CD4-positive, alpha-beta T cell treated with Interleukin-17A for 4 hours (primary cell): ENCODE measurements around the gene CAMKMT.

Source experiments
- DNase-seq: peaks from one replicate; pipeline ENCODE4 v3.0.0-alpha.2; 2020; ENCODE audit warnings: mixed read lengths

CAMKMT gene

GRCh38 chr2:44605511-44605910 lies 243.8 kb downstream of the CAMKMT start:
- no peak for DNase-seq

- DNase-seq: no peak
These were observed 250.5 kb downstream of the CAMKMT start for GRCh38 chr2:44612276-44612675.

- DNase-seq: no peak
These were observed 253.2 kb downstream of the CAMKMT start for GRCh38 chr2:44614940-44615339.

GRCh38 chr2:44615950-44616518 lies 254.3 kb downstream of the CAMKMT start:
- DNase-seq: no peak

- no peak for DNase-seq
These were observed 255.0 kb downstream of the CAMKMT start for GRCh38 chr2:44616667-44617155.

GRCh38 chr2:44618251-44619023 lies 256.7 kb downstream of the CAMKMT start:
- no peak for DNase-seq

- no peak for DNase-seq
These were observed 258.6 kb downstream of the CAMKMT start for GRCh38 chr2:44620189-44620990.

- no peak for DNase-seq
These were observed 262.0 kb downstream of the CAMKMT start for GRCh38 chr2:44623622-44624351.

GRCh38 chr2:44628297-44628696 lies 266.6 kb downstream of the CAMKMT start:
- no peak for DNase-seq

- DNase-seq: no peak
These were observed 271.4 kb downstream of the CAMKMT start for GRCh38 chr2:44632931-44633689.

- no peak for DNase-seq
These were observed 274.0 kb downstream of the CAMKMT start for GRCh38 chr2:44635725-44636124.

GRCh38 chr2:44638649-44639048 lies 276.9 kb downstream of the CAMKMT start:
- no peak for DNase-seq

GRCh38 chr2:44639399-44639798 lies 277.7 kb downstream of the CAMKMT start:
- no peak for DNase-seq

- no peak for DNase-seq
These were observed 280.5 kb downstream of the CAMKMT start for GRCh38 chr2:44642123-44642857.

- no peak for DNase-seq
These were observed 284.2 kb downstream of the CAMKMT start for GRCh38 chr2:44645937-44646336.

- DNase-seq: no peak
These were observed 287.6 kb downstream of the CAMKMT start for GRCh38 chr2:44649381-44649780.

GRCh38 chr2:44650796-44651195 lies 289.0 kb downstream of the CAMKMT start:
- DNase-seq: no peak

GRCh38 chr2:44651974-44652373 lies 290.2 kb downstream of the CAMKMT start:
- no peak for DNase-seq

GRCh38 chr2:44652701-44653100 lies 291.0 kb downstream of the CAMKMT start:
- no peak for DNase-seq

- no peak for DNase-seq
These were observed 293.7 kb downstream of the CAMKMT start for GRCh38 chr2:44655401-44655864.

GRCh38 chr2:44656460-44656859 lies 294.7 kb downstream of the CAMKMT start:
- no peak for DNase-seq
